Measurements from ENCODE around the gene TPTE2. TPM values are rescaled to one million over a fixed set of nuclear protein-coding genes. Genes with fewer than 3 reads are reported as not detected.
"Not testable (repeated sequence)": the region's sequence is repeated elsewhere in the genome, so short reads cannot be mapped to it uniquely, and the experiment has no call there.

TPTE2 gene
- total and polyA plus RNA-seq, 4 experiments from 2014 or later = not detected

- CTCF ChIA-PET (ENCODE audit: partially characterized antibody); H3K27ac Mint-ChIP-seq; H3K4me1 Mint-ChIP-seq; H3K4me1 ChIP-seq (ENCODE audit: insufficient read depth, low read length); H3K27me3 Mint-ChIP-seq; H3K4me3 ChIP-seq (ENCODE audit: low read length in 2 of 2); H3K9me3 ChIP-seq (ENCODE audit: control insufficient read depth in 1 of 2, low read length in 2 of 2); DNase-seq; H3K36me3 ChIP-seq (ENCODE audit: insufficient read depth, low read length); intact Hi-C loops (cut with micrococcal nuclease); H3K36me3 Mint-ChIP-seq; H3K9me3 Mint-ChIP-seq; H3K4me3 Mint-ChIP-seq; H3K27me3 ChIP-seq (ENCODE audit: insufficient read depth, low read length); POLR2A ChIA-PET (ENCODE audit: partially characterized antibody); H3K27ac ChIP-seq (ENCODE audit: low read depth, low read length): not testable (repeated sequence)
Measured at GRCh38 chr13:19382746-19383511, 178.4 kb downstream of the TPTE2 start.

- intact Hi-C loops (cut with micrococcal nuclease) = no loop called here
- no peak for DNase-seq
- Histone ChIP-seq H3K9me3 (ENCODE audit: control insufficient read depth in 1 of 2, low read length in 2 of 2) (no peaks in the 10 kb centered on the region), H3K27me3 (ENCODE audit: insufficient read depth, low read length) (no peaks in the 10 kb centered on the region), H3K36me3 (ENCODE audit: insufficient read depth, low read length) (no peaks in the 10 kb centered on the region), H3K27ac (ENCODE audit: low read depth, low read length) (no peak overlapping the region), H3K4me1 (ENCODE audit: insufficient read depth, low read length) (no peaks in the 10 kb centered on the region), H3K4me3 (ENCODE audit: low read length in 2 of 2) (no peak overlapping the region)
- CTCF ChIA-PET (ENCODE audit: partially characterized antibody) = no interaction called here
- no peaks in the 10 kb centered on the region for H3K36me3 Mint-ChIP-seq
- H3K27me3 Mint-ChIP-seq = peaks cover 2 to 6% of the 10 kb centered on the region in 2 donors
- H3K4me3 Mint-ChIP-seq = no peak overlapping the region
- POLR2A ChIA-PET (ENCODE audit: partially characterized antibody) = no interaction called here
- no peaks in the 10 kb centered on the region for H3K4me1 Mint-ChIP-seq
- peaks cover 0 to 3% (median 0%) of the 10 kb centered on the region in 8 donors for H3K9me3 Mint-ChIP-seq
- no peak overlapping the region for H3K27ac Mint-ChIP-seq
Measured at GRCh38 chr13:19382111-19382510, 179.2 kb downstream of the TPTE2 start.

Other genes with a start within 250 kb of the TPTE2 start
- 100 to 1,000 TPM; 131 to 136 TPM for gene MPHOSPH8, start 72.1 kb upstream of the TPTE2 start, total RNA-seq
- gene MPHOSPH8, start 72.1 kb upstream of the TPTE2 start, polyA plus RNA-seq = 10 to 100 TPM in 1 of 2 donors, 1 to 10 TPM in 1; 5.6 to 24.5 TPM
- 10 to 100 TPM; 81.0 to 82.2 TPM for gene PSPC1, start 221.4 kb upstream of the TPTE2 start, total RNA-seq
- 10 to 100 TPM; 29.2 to 35.5 TPM for gene PSPC1, start 221.4 kb upstream of the TPTE2 start, polyA plus RNA-seq

Measured in CD4-positive, alpha-beta memory T cell (primary cell).